ENCODE data around the gene SLC22A12.

- TF ChIP-seq EP300 (IDR thresholded peaks at IDR 0.05; ENCODE audit: borderline replicate concordance in 1 of 2, low read depth in 1 of 2, low read length in 1 of 2) (no peak), NRF1 (IDR thresholded peaks at IDR 0.05; ENCODE audit: low read depth, low read length) (no peak), GABPA (IDR thresholded peaks at IDR 0.05; ENCODE audit: low read depth) (no peak), CTCF (IDR thresholded peaks at IDR 0.05) (no peak), JUND (IDR thresholded peaks at IDR 0.05) (no peak), USF2 (IDR thresholded peaks at IDR 0.05; ENCODE audit: borderline replicate concordance, low read depth, low read length) (no peak), MAX (IDR thresholded peaks at IDR 0.05; ENCODE audit: low read depth) (no peak), FOXM1 (IDR thresholded peaks at IDR 0.05; ENCODE audit: low read depth) (no peak), GATA2 (CRISPR knock-in tag; IDR thresholded peaks at IDR 0.05) (no peak)
Observed at GRCh38 chr11:64591257-64592233, 525 bp downstream of the SLC22A12 start.
